ENCODE data around the gene KDM3A.

The KDM3A gene

DNA sequence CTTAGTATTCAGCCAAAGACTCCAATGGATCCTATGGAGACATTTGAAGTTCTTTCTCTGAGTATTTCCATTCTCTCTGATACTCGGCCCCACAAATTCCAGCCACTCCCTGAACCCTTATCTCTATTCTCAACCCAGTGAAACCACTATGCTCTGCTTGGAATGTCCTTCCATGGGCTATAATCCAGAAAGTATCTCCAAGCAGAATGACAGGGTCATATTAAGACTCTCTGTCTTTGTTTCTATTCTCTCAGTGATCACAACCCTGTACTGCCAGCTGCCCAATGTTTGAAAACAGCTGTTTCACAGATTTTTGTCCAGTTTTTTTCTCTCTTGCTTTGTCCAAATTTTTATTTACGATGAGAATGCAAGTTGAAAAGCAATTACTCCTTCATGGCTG, 100.2 kb downstream of the KDM3A start:
- H3K4me1 Mint-ChIP-seq (ENCODE audit: low read depth): peaks cover 10% of the 10 kb centered on the region
- no peak overlapping the region for H3K27ac Mint-ChIP-seq
- H3K9me3 Mint-ChIP-seq: peaks cover 8% of the 10 kb centered on the region
- peaks cover 65% of the 10 kb centered on the region for H3K36me3 Mint-ChIP-seq (ENCODE audit: low read depth)
- no peaks in the 10 kb centered on the region for H3K27me3 Mint-ChIP-seq
- no peak overlapping the region for H3K4me3 Mint-ChIP-seq
- no peak for DNase-seq
